Activated T-cell treated with anti-CD3 and anti-CD28 coated beads for 1 hour (primary cell): ENCODE data around the gene ANKS1B.

Experiments
- DNase-seq: peaks from one replicate; pipeline ENCODE4 v3.0.0-alpha.2; 2020; ENCODE audit warnings: low read depth

The ANKS1B gene

GRCh38 chr12:99192489-99192888 lies 792.2 kb downstream of the ANKS1B start:
- no peak for DNase-seq

GRCh38 chr12:99176871-99177270 lies 807.9 kb downstream of the ANKS1B start:
- DNase-seq: no peak

GRCh38 chr12:99170461-99170860 lies 814.3 kb downstream of the ANKS1B start:
- DNase-seq: no peak

GRCh38 chr12:99170037-99170436 lies 814.7 kb downstream of the ANKS1B start:
- DNase-seq: no peak

GRCh38 chr12:99157946-99158345 lies 826.8 kb downstream of the ANKS1B start:
- DNase-seq: no peak

- DNase-seq: no peak
Measured at GRCh38 chr12:99154983-99155336, 829.8 kb downstream of the ANKS1B start.

GRCh38 chr12:99154216-99154982 lies 830.3 kb downstream of the ANKS1B start:
- no peak for DNase-seq

GRCh38 chr12:99153293-99153692 lies 831.4 kb downstream of the ANKS1B start:
- DNase-seq: no peak

- DNase-seq: no peak
Measured at GRCh38 chr12:99152337-99152736, 832.4 kb downstream of the ANKS1B start.

- DNase-seq: no peak
Measured at GRCh38 chr12:99151744-99152143, 833.0 kb downstream of the ANKS1B start.

GRCh38 chr12:99147130-99147529 lies 837.6 kb downstream of the ANKS1B start:
- DNase-seq: no peak

GRCh38 chr12:99146730-99147129 lies 838.0 kb downstream of the ANKS1B start:
- no peak for DNase-seq

GRCh38 chr12:99146185-99146584 lies 838.6 kb downstream of the ANKS1B start:
- DNase-seq: no peak

- DNase-seq: no peak
Measured at GRCh38 chr12:99142651-99143050, 842.1 kb downstream of the ANKS1B start.

- no peak for DNase-seq
Measured at GRCh38 chr12:99140017-99140720, 844.6 kb downstream of the ANKS1B start.

GRCh38 chr12:99138393-99138792 lies 846.3 kb downstream of the ANKS1B start:
- DNase-seq: no peak

- DNase-seq: no peak
Measured at GRCh38 chr12:99137124-99137855, 847.4 kb downstream of the ANKS1B start.

GRCh38 chr12:99136516-99136915 lies 848.2 kb downstream of the ANKS1B start:
- DNase-seq: no peak

- no peak for DNase-seq
Measured at GRCh38 chr12:99135376-99135775, 849.4 kb downstream of the ANKS1B start.

GRCh38 chr12:99133401-99133800 lies 851.3 kb downstream of the ANKS1B start:
- no peak for DNase-seq

GRCh38 chr12:99131751-99132199 lies 853.0 kb downstream of the ANKS1B start:
- DNase-seq: no peak

GRCh38 chr12:99130808-99131553 lies 853.8 kb downstream of the ANKS1B start:
- DNase-seq: no peak
